ENCODE data around the gene PPP1R13B.

DNA sequence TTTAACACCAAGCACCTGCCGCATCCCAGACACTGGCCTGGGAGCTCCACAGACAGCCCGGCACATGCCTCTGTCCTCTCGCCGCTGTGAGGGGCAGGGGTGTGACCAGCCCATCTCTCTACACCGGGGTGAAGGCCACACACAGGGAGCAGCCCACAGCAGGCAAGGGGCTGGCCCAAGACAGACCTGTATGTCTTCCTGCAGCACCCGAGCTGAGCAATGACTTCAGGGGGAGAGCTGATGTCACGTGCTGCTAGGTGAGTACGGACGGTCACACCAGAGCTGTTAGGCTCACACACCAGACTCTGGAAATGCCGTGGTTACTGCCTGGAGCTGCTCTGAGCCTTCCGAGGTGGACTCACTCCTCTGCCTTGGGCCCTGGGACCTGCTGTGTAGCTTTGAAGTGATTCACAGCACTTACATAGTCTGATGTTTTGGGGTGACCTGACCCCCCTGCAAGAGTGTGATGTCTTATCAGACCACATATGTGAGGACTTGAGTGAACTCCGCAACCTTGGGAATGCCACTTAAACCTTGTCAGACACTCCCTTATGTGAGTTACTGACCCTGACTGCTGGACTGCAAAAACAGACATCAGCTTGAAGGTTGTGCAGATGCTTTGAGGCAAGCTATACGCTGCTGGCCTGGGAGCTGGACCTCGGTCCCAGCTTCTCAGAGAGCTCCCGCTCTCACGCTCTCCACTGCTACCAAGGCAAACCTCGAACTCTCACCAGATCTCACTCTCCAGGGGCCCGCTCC is 133.9 kb downstream of the PPP1R13B start:
- TF ChIP-seq, protein P1, sequence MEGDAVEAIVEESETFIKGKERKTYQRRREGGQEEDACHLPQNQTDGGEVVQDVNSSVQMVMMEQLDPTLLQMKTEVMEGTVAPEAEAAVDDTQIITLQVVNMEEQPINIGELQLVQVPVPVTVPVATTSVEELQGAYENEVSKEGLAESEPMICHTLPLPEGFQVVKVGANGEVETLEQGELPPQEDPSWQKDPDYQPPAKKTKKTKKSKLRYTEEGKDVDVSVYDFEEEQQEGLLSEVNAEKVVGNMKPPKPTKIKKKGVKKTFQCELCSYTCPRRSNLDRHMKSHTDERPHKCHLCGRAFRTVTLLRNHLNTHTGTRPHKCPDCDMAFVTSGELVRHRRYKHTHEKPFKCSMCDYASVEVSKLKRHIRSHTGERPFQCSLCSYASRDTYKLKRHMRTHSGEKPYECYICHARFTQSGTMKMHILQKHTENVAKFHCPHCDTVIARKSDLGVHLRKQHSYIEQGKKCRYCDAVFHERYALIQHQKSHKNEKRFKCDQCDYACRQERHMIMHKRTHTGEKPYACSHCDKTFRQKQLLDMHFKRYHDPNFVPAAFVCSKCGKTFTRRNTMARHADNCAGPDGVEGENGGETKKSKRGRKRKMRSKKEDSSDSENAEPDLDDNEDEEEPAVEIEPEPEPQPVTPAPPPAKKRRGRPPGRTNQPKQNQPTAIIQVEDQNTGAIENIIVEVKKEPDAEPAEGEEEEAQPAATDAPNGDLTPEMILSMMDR (IDR thresholded peaks at IDR 0.05; ENCODE audit: poor library complexity): no peak
- no peak for TF ChIP-seq EZH2 (IDR thresholded peaks at IDR 0.05; ENCODE audit: borderline replicate concordance)
